Measurements from ENCODE around the gene PROS1. TPM values are rescaled to one million over a fixed set of nuclear protein-coding genes. Genes with fewer than 3 reads are reported as not detected.

PROS1 gene
- total and polyA plus RNA-seq, 9 of the 15 experiments (the other 6 are each of a cell fraction or from before 2014, with no cell fraction given), result 5.5 to 50.5 (median 22.7) TPM

DNA sequence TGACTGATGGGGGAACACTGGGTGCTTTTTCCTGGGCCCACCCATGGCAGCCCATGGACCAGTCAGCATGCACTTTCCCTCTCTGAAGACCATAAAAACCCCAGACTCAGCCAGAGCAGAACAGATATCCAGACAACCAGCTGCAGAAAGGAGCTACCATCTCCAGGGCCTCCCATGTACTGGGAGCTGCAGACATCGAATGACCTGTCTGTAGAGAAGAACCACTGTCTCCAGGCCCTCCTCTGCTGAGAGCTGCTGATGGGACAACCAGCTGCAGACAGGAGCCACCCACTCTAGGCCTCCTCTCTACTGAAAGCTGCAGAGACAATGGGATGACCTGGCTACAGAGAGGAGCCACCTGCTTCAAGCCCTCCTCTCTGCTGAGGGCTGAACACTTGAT lies 66.6 kb downstream of the PROS1 start (continued):
- TF ChIP-seq, protein P1, sequence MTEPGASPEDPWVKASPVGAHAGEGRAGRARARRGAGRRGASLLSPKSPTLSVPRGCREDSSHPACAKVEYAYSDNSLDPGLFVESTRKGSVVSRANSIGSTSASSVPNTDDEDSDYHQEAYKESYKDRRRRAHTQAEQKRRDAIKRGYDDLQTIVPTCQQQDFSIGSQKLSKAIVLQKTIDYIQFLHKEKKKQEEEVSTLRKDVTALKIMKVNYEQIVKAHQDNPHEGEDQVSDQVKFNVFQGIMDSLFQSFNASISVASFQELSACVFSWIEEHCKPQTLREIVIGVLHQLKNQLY (CRISPR knock-in tag; conservative IDR thresholded peaks at IDR 0.05), result no peak
- TF ChIP-seq CXXC5 (CRISPR knock-in tag; IDR thresholded peaks at IDR 0.05) (no peak), BMI1 (IDR thresholded peaks at IDR 0.05; ENCODE audit: low read length) (no peak), SMAD2 (IDR thresholded peaks at IDR 0.05; ENCODE audit: low read depth, low read length) (no peak), SAP30 (IDR thresholded peaks at IDR 0.05; ENCODE audit: borderline replicate concordance, insufficient read depth, low read depth, low read length, poor library complexity, severe bottlenecking) (no peak), WHSC1 (IDR thresholded peaks at IDR 0.05; ENCODE audit: low read length) (no peak), SMAD4 (CRISPR knock-in tag; conservative IDR thresholded peaks at IDR 0.05) (no peak), ZNF644 (tag; IDR thresholded peaks at IDR 0.05; ENCODE audit: low read depth) (no peak), ZNF785 (CRISPR knock-in tag; IDR thresholded peaks at IDR 0.05) (no peak), ESRRB (CRISPR knock-in tag; IDR thresholded peaks at IDR 0.05; ENCODE audit: borderline replicate concordance) (no peak)
- TF ChIP-seq, protein P2, sequence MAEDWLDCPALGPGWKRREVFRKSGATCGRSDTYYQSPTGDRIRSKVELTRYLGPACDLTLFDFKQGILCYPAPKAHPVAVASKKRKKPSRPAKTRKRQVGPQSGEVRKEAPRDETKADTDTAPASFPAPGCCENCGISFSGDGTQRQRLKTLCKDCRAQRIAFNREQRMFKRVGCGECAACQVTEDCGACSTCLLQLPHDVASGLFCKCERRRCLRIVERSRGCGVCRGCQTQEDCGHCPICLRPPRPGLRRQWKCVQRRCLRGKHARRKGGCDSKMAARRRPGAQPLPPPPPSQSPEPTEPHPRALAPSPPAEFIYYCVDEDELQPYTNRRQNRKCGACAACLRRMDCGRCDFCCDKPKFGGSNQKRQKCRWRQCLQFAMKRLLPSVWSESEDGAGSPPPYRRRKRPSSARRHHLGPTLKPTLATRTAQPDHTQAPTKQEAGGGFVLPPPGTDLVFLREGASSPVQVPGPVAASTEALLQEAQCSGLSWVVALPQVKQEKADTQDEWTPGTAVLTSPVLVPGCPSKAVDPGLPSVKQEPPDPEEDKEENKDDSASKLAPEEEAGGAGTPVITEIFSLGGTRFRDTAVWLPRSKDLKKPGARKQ (CRISPR knock-in tag; IDR thresholded peaks at IDR 0.05), result no peak

All from K562 (cell line).